Astrocyte (in vitro differentiated cells and primary cell): ENCODE measurements around the gene KDELR1. TPM values are rescaled to one million over a fixed set of nuclear protein-coding genes. Genes with fewer than 3 reads are reported as not detected.
"Not testable (repeated sequence)": the region's sequence is repeated elsewhere in the genome, so short reads cannot be mapped to it uniquely, and the experiment has no call there.

ENCODE experiments used
- DNase-seq: peaks from one replicate; pipeline ENCODE4 v3.0.0-alpha.2; 2010; ENCODE audit warnings: low read depth
- FAIRE-seq: peaks from 2 replicates; lab custom pipeline; 2011; peaks lifted over from hg19 to GRCh38; lab: Jason Lieb, UNC
- H2AFZ ChIP-seq: 2 replicates; pipeline ENCODE4 v1.6.0; 2012; ENCODE audit warnings: low read depth, low read length, inconsistent platforms
- H3K27ac ChIP-seq: 2 replicates; pipeline ENCODE4 v1.5.1; 2011; ENCODE audit warnings: low read depth, low read length, inconsistent platforms
- H3K27me3 ChIP-seq: 2 replicates; pipeline ENCODE4 v1.6.0; 2011; ENCODE audit warnings: low read length, inconsistent platforms; ENCODE audit not compliant: insufficient read depth
- H3K36me3 ChIP-seq: 2 replicates; pipeline ENCODE4 v1.5.1; 2011; ENCODE audit warnings: low read length, inconsistent platforms; ENCODE audit not compliant: insufficient read depth
- H3K4me1 ChIP-seq: 2 replicates; pipeline ENCODE4 v1.5.1; 2011; ENCODE audit warnings: low read length, inconsistent platforms; ENCODE audit not compliant: insufficient read depth
- H3K4me2 ChIP-seq: 2 replicates; pipeline ENCODE4 v1.6.0; 2012; ENCODE audit warnings: low read length, inconsistent platforms
- H3K4me3 ChIP-seq: 2 replicates; pipeline ENCODE4 v1.5.1; 2011; ENCODE audit warnings: low read depth, mild to moderate bottlenecking, low read length, inconsistent platforms; ENCODE audit not compliant: insufficient read depth
- H3K79me2 ChIP-seq: 2 replicates; pipeline ENCODE4 v1.6.0; 2012; ENCODE audit warnings: mild to moderate bottlenecking, low read length, inconsistent platforms; ENCODE audit not compliant: insufficient read depth
- H3K9ac ChIP-seq: 2 replicates; pipeline ENCODE4 v1.6.0; 2012; ENCODE audit warnings: mild to moderate bottlenecking, low read length, inconsistent platforms
- H3K9me3 ChIP-seq: 2 replicates; pipeline ENCODE4 v1.5.1; 2012; ENCODE audit warnings: low read depth, mild to moderate bottlenecking, low read length, inconsistent platforms; ENCODE audit not compliant: insufficient read depth
- H4K20me1 ChIP-seq: 2 replicates; pipeline ENCODE4 v1.6.0; 2012; ENCODE audit warnings: low read length, inconsistent platforms; ENCODE audit not compliant: insufficient read depth
- H3K27ac Mint-ChIP-seq: one replicate; pipeline ENCODE4 v1.8.0; 2021; ENCODE audit warnings: mild to moderate bottlenecking, mixed read lengths; ENCODE audit not compliant: unreplicated experiment
- H3K27me3 Mint-ChIP-seq: one replicate; pipeline ENCODE4 v1.8.0; 2021; ENCODE audit warnings: low read depth, mixed read lengths; ENCODE audit not compliant: unreplicated experiment
- H3K36me3 Mint-ChIP-seq: one replicate; pipeline ENCODE4 v1.8.0; 2021; ENCODE audit warnings: low read depth, mixed read lengths; ENCODE audit not compliant: unreplicated experiment
- H3K4me1 Mint-ChIP-seq: one replicate; pipeline ENCODE4 v1.8.0; 2021; ENCODE audit warnings: low read depth, mixed read lengths; ENCODE audit not compliant: unreplicated experiment
- H3K4me3 Mint-ChIP-seq: one replicate; pipeline ENCODE4 v1.8.0; 2021; ENCODE audit warnings: mild to moderate bottlenecking, moderate library complexity, mixed read lengths; ENCODE audit not compliant: unreplicated experiment
- H3K9me3 Mint-ChIP-seq: one replicate; pipeline ENCODE4 v1.8.0; 2021; ENCODE audit warnings: mild to moderate bottlenecking, mixed read lengths; ENCODE audit not compliant: unreplicated experiment
- CTCF ChIP-seq: IDR thresholded peaks from 2 replicates; pipeline ENCODE4 v1.5.1; 2011; ENCODE audit warnings: low read depth, mild to moderate bottlenecking, inconsistent platforms, low read length, moderate library complexity; ENCODE audit not compliant: insufficient read depth
- EZH2 ChIP-seq: IDR thresholded peaks from 2 replicates; pipeline ENCODE4 v1.6.1; 2012; ENCODE audit warnings: mild to moderate bottlenecking, low read length, inconsistent platforms; ENCODE audit not compliant: insufficient read depth
- total RNA-seq: library from RNA; stranded (reverse); gene quantifications from 2 replicates; pipeline ENCODE4 v1.2.1, GENCODE V29; 2021

Gene KDELR1
- total RNA-seq, 1 donor from 2014 or later = 370 TPM

- H3K4me3 Mint-ChIP-seq = no peak overlapping the region
- peaks cover 6% of the 10 kb centered on the region for H3K36me3 Mint-ChIP-seq
- H3K9me3 Mint-ChIP-seq = no peaks in the 10 kb centered on the region
- H3K27ac Mint-ChIP-seq = no peak overlapping the region
- no peak for DNase-seq
- no peak for FAIRE-seq
- no peak overlapping the region for H3K4me3 ChIP-seq
- H3K9ac ChIP-seq = no peak overlapping the region
- no peaks in the 10 kb centered on the region for H3K79me2 ChIP-seq
- H3K27me3 ChIP-seq = no peaks in the 10 kb centered on the region
- no peak overlapping the region for H3K4me2 ChIP-seq
- H3K27ac ChIP-seq = no peak overlapping the region
- H3K36me3 ChIP-seq = no peaks in the 10 kb centered on the region
- H3K4me1 ChIP-seq = no peaks in the 10 kb centered on the region
- no peak overlapping the region for H2AFZ ChIP-seq
- no peaks in the 10 kb centered on the region for H3K4me1 Mint-ChIP-seq
- H3K27me3 Mint-ChIP-seq = peaks cover 25% of the 10 kb centered on the region
- no peaks in the 10 kb centered on the region for H4K20me1 ChIP-seq
- no peaks in the 10 kb centered on the region for H3K9me3 ChIP-seq
- TF ChIP-seq EZH2 = no peak
- no peak for TF ChIP-seq CTCF
Observed at GRCh38 chr19:48372904-48373303, 18.4 kb downstream of the KDELR1 start.

GRCh38 chr19:48371771-48372170 lies 19.6 kb downstream of the KDELR1 start:
- H3K9ac ChIP-seq, H3K36me3 Mint-ChIP-seq, H3K79me2 ChIP-seq, H2AFZ ChIP-seq, H4K20me1 ChIP-seq, H3K27ac ChIP-seq, H3K27ac Mint-ChIP-seq, H3K4me1 Mint-ChIP-seq, H3K27me3 ChIP-seq, H3K4me3 ChIP-seq, DNase-seq, H3K36me3 ChIP-seq, H3K4me1 ChIP-seq, H3K9me3 Mint-ChIP-seq, H3K4me2 ChIP-seq, H3K9me3 ChIP-seq, FAIRE-seq, H3K4me3 Mint-ChIP-seq: not testable (repeated sequence)
- peaks cover 25% of the 10 kb centered on the region for H3K27me3 Mint-ChIP-seq

- Mint-ChIP-seq H3K4me1 (no peaks in the 10 kb centered on the region), H3K36me3 (peaks cover 3% of the 10 kb centered on the region), H3K4me3 (no peak overlapping the region), H3K27ac (no peak overlapping the region), H3K27me3 (peaks cover 25% of the 10 kb centered on the region), H3K9me3 (no peaks in the 10 kb centered on the region)
- Histone ChIP-seq H3K36me3 (no peaks in the 10 kb centered on the region), H3K9me3 (no peaks in the 10 kb centered on the region), H3K27ac (no peak overlapping the region), H3K79me2 (no peaks in the 10 kb centered on the region), H2AFZ (no peak overlapping the region), H3K4me3 (no peak overlapping the region), H3K27me3 (no peaks in the 10 kb centered on the region), H3K4me2 (no peak overlapping the region), H3K4me1 (no peaks in the 10 kb centered on the region), H3K9ac (no peak overlapping the region), H4K20me1 (no peaks in the 10 kb centered on the region)
- DNase-seq (no peak), FAIRE-seq (no peak)
- no peak for TF ChIP-seq CTCF
- TF ChIP-seq EZH2 = no peak
Observed at GRCh38 chr19:48371367-48371766, 20.0 kb downstream of the KDELR1 start.
